GM23338 (cell line): Measurements from ENCODE around the gene PERM1. TPM values are rescaled to one million over a fixed set of nuclear protein-coding genes. Genes with fewer than 3 reads are reported as not detected.

Experiments
- ATAC-seq: fragments of 200-7000 bp; cut with Tn5 transposase; 3 replicates; pipeline ENCODE4 v1.9.1; 2020
- DNase-seq: peaks from one replicate; pipeline ENCODE4 v3.0.0-alpha.2; 2015; ENCODE audit warnings: low spot score
- H2AFZ ChIP-seq: fragments of 200-600 bp; sonication (generic); 2 replicates; pipeline ENCODE4 v1.8.0; 2016; ENCODE audit warnings: antibody characterized with exemption, mild to moderate bottlenecking, moderate library complexity
- H3F3A ChIP-seq: fragments of 200-600 bp; sonication (generic); replicated peaks from 2 replicates; pipeline ENCODE4 v1.8.0; 2017; ENCODE audit warnings: antibody characterized with exemption, mixed run types, low read depth
- H3K27ac ChIP-seq: fragments of 200-600 bp; sonication (generic); 2 replicates; pipeline ENCODE4 v1.6.1; 2016; ENCODE audit warnings: low read depth
- H3K27me3 ChIP-seq: fragments of 200-600 bp; sonication (generic); 2 replicates; pipeline ENCODE4 v1.8.0; 2016; ENCODE audit warnings: mild to moderate bottlenecking, mixed run types, moderate library complexity; ENCODE audit not compliant: insufficient read depth
- H3K36me3 ChIP-seq: fragments of 200-600 bp; sonication (generic); 2 replicates; pipeline ENCODE4 v1.8.0; 2016; ENCODE audit warnings: mild to moderate bottlenecking; ENCODE audit not compliant: insufficient read depth
- H3K4me1 ChIP-seq: fragments of 200-600 bp; sonication (generic); 2 replicates; pipeline ENCODE4 v1.8.0; 2016; ENCODE audit warnings: mild to moderate bottlenecking, moderate library complexity; ENCODE audit not compliant: insufficient read depth
- H3K4me2 ChIP-seq: fragments of 200-600 bp; sonication (generic); 2 replicates; pipeline ENCODE4 v1.7.1; 2017; ENCODE audit warnings: mixed run types
- H3K4me3 ChIP-seq: fragments of 200-600 bp; sonication (generic); 2 replicates; pipeline ENCODE4 v1.6.1; 2016; ENCODE audit warnings: mixed run types
- H3K79me2 ChIP-seq: fragments of 200-600 bp; sonication (generic); replicated peaks from 2 replicates; pipeline ENCODE4 v1.8.0; 2017; ENCODE audit warnings: mild to moderate bottlenecking; ENCODE audit not compliant: insufficient read depth
- H3K9me2 ChIP-seq: fragments of 200-600 bp; sonication (generic); 2 replicates; pipeline ENCODE4 v1.8.0; 2017; ENCODE audit not compliant: insufficient read depth
- H4K20me1 ChIP-seq: fragments of 200-600 bp; sonication (generic); replicated peaks from 2 replicates; pipeline ENCODE4 v1.8.0; 2017; ENCODE audit warnings: mild to moderate bottlenecking; ENCODE audit not compliant: insufficient read depth
- H3K27ac Mint-ChIP-seq: 2 replicates; pipeline ENCODE4 v1.8.0; 2020; ENCODE audit warnings: inconsistent platforms, mild to moderate bottlenecking, moderate library complexity, mixed read lengths
- H3K27me3 Mint-ChIP-seq: 3 replicates; pipeline ENCODE4 v1.8.0; 2022; ENCODE audit warnings: low read depth, mild to moderate bottlenecking, moderate library complexity, mixed read lengths, inconsistent platforms; ENCODE audit not compliant: insufficient read depth, poor library complexity
- H3K36me3 Mint-ChIP-seq: 3 replicates; pipeline ENCODE4 v1.8.0; 2021; ENCODE audit warnings: low read depth, mild to moderate bottlenecking, inconsistent platforms, moderate library complexity, mixed read lengths
- H3K4me1 Mint-ChIP-seq: 3 replicates; pipeline ENCODE4 v1.8.0; 2020; ENCODE audit warnings: mild to moderate bottlenecking, inconsistent platforms, mixed read lengths
- H3K4me3 Mint-ChIP-seq: 3 replicates; pipeline ENCODE4 v1.8.0; 2021; ENCODE audit warnings: moderate library complexity, mild to moderate bottlenecking, inconsistent platforms, mixed read lengths
- H3K9me3 Mint-ChIP-seq: 3 replicates; pipeline ENCODE4 v1.8.0; 2020; ENCODE audit warnings: moderate library complexity, mild to moderate bottlenecking, inconsistent platforms, mixed read lengths
- CREB1 ChIP-seq: fragments of 250-450 bp; sonication (Bioruptor Pico); IDR thresholded peaks from 2 replicates; pipeline ENCODE4 v1.5.0; 2020; ENCODE audit warnings: low read depth, mild to moderate bottlenecking, moderate library complexity
- EZH2 ChIP-seq: fragments of 200-600 bp; sonication (generic); IDR thresholded peaks from one replicate; pipeline ENCODE4 v1.8.0; 2017; ENCODE audit warnings: antibody characterized with exemption, mild to moderate bottlenecking, low read depth; ENCODE audit not compliant: unreplicated experiment
- EZH2phosphoT487 ChIP-seq: fragments of 200-600 bp; sonication (generic); IDR thresholded peaks from one replicate; pipeline ENCODE4 v1.8.1; 2018; ENCODE audit warnings: antibody characterized with exemption; ENCODE audit not compliant: unreplicated experiment
- JUNB ChIP-seq: IDR thresholded peaks from one replicate; pipeline ENCODE4 v1.6.1; 2016; ENCODE audit warnings: antibody characterized with exemption; ENCODE audit not compliant: unreplicated experiment
- NANOG ChIP-seq: IDR thresholded peaks from 2 replicates; pipeline ENCODE4 v1.6.1; 2016; ENCODE audit warnings: antibody characterized with exemption, borderline replicate concordance
- POLR2AphosphoS5 ChIP-seq: IDR thresholded peaks from 2 replicates; pipeline ENCODE4 v1.6.1; 2016; ENCODE audit warnings: antibody characterized with exemption, low read depth
- REST ChIP-seq: IDR thresholded peaks from one replicate; pipeline ENCODE4 v1.6.1; 2018; ENCODE audit warnings: antibody characterized with exemption; ENCODE audit not compliant: unreplicated experiment
- STAT1 ChIP-seq: IDR thresholded peaks from one replicate; pipeline ENCODE4 v1.6.1; 2016; ENCODE audit warnings: antibody characterized with exemption; ENCODE audit not compliant: unreplicated experiment
- ZNF114 ChIP-seq: fragments of 250-450 bp; sonication (Bioruptor Pico); IDR thresholded peaks from 2 replicates; pipeline ENCODE4 v1.5.0; 2020; ENCODE audit warnings: mild to moderate bottlenecking, moderate library complexity
- ZNF331 ChIP-seq: fragments of 250-450 bp; sonication (Bioruptor Pico); IDR thresholded peaks from 2 replicates; pipeline ENCODE4 v1.5.0; 2020; ENCODE audit warnings: low read depth, mild to moderate bottlenecking, moderate library complexity
- polyA plus RNA-seq: library from polyadenylated mRNA; unstranded; fragments of >200 nt; fragmentation: Nextera tagmentation; extraction: Ambion mirVana; gene quantifications from 2 replicates; pipeline ENCODE4 v1.2.1, GENCODE V29; 2016
- total RNA-seq: library from RNA; depleted of rRNA; stranded (reverse); fragments of >200 nt; shearing (Covaris generic); gene quantifications from 2 replicates; pipeline ENCODE4 v1.2.3, GENCODE V29; 2014
- TF ChIP-seq, protein P1 (sequence below): IDR thresholded peaks from 2 replicates; pipeline ENCODE4 v1.6.1; 2016; ENCODE audit warnings: antibody characterized with exemption
- TF ChIP-seq, protein P2 (sequence below): fragments of 250-450 bp; sonication (Bioruptor Pico); IDR thresholded peaks from 2 replicates; pipeline ENCODE4 v1.5.0; 2020; ENCODE audit warnings: mild to moderate bottlenecking, moderate library complexity
- TF ChIP-seq, protein P3 (sequence below), 2 experiments: fragments of 200-600 bp in 1 of 2; sonication (generic) in 1 of 2; conservative IDR thresholded peaks; 2 replicates each; pipeline versions ENCODE4 v1.5.1 to v1.6.1; 2016 to 2017; ENCODE audit warnings: antibody characterized with exemption in 2 of 2, low read depth in 2 of 2, mild to moderate bottlenecking in 2 of 2, moderate library complexity in 1 of 2

Gene PERM1
- total and polyA plus RNA-seq, 2 experiments from 2014 or later = 1.1 TPM; not detected in 1

DNA sequence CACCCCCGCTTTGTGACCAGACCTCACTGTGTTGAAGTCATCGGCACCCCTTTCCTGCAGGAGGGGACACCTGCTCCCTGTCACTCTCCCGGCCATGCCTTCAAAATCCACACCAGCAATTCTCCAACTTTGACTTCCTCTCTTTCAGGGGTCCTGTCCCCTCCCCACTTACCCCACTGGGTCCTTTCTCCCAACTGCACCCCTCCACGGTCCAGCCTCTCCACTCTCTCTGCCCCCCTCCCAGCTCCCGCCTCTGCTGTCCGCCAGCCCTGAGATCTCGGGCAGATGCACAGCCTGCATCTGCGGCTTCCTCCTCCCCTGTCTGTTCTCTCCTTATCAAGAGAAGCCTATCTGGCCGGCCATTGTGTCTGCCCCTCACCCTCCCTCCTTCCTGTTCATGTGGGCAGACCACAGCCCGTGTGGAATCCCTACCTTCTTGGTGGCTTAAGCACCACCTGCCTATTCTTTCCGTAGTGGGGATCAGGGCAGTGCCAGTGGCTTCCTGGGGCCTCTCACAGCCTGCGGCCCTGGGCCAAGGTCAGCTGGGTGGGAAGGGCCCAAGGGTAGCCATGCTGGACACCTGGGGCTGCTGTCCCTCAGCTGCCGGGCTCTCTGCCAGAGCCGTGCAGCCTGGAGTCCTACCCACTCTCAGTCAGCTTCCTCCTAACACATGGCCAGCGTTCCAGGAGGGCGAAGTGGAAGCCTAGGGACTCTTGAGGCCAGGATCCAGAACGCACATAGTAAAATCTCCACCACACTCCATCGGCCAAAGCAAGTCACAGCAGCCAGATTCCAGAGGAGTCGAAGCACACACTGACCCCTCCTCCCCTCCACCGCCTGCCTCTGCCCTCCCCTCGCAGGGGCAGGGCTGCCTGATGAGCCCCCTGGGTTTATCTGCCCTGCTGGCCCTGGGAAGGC is 23.1 kb upstream of the PERM1 start:
- H3K27ac ChIP-seq = no peak overlapping the region

More for the DNA sequence above, 23.1 kb upstream of the PERM1 start:
- Histone ChIP-seq H4K20me1 (no peaks in the 10 kb centered on the region; the same call in 1 of the 2 replicates), H3K4me3 (no peak overlapping the region), H3F3A (peaks cover 4% of the 10 kb centered on the region; the same call in 1 of the 2 replicates), H2AFZ (no peak overlapping the region), H3K36me3 (no peaks in the 10 kb centered on the region), H3K9me2 (no peaks in the 10 kb centered on the region), H3K79me2 (no peaks in the 10 kb centered on the region), H3K4me1 (peaks cover 8% of the 10 kb centered on the region; the same call in 1 of the 2 replicates), H3K27me3 (peaks cover 68% of the 10 kb centered on the region), H3K4me2 (no peak overlapping the region)
- H3K4me1 Mint-ChIP-seq = peaks cover 18% of the 10 kb centered on the region
- TF ChIP-seq, protein P1, sequence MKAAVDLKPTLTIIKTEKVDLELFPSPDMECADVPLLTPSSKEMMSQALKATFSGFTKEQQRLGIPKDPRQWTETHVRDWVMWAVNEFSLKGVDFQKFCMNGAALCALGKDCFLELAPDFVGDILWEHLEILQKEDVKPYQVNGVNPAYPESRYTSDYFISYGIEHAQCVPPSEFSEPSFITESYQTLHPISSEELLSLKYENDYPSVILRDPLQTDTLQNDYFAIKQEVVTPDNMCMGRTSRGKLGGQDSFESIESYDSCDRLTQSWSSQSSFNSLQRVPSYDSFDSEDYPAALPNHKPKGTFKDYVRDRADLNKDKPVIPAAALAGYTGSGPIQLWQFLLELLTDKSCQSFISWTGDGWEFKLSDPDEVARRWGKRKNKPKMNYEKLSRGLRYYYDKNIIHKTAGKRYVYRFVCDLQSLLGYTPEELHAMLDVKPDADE = no peak
- TF ChIP-seq JUNB (no peak), ZNF114 (no peak), CREB1 (CRISPR knock-in tag) (no peak), STAT1 (no peak), NANOG (no peak), EZH2 (no peak), ZNF331 (CRISPR knock-in tag) (no peak), POLR2AphosphoS5 (no peak), REST (no peak), EZH2phosphoT487 (no peak)
- TF ChIP-seq, protein P2, sequence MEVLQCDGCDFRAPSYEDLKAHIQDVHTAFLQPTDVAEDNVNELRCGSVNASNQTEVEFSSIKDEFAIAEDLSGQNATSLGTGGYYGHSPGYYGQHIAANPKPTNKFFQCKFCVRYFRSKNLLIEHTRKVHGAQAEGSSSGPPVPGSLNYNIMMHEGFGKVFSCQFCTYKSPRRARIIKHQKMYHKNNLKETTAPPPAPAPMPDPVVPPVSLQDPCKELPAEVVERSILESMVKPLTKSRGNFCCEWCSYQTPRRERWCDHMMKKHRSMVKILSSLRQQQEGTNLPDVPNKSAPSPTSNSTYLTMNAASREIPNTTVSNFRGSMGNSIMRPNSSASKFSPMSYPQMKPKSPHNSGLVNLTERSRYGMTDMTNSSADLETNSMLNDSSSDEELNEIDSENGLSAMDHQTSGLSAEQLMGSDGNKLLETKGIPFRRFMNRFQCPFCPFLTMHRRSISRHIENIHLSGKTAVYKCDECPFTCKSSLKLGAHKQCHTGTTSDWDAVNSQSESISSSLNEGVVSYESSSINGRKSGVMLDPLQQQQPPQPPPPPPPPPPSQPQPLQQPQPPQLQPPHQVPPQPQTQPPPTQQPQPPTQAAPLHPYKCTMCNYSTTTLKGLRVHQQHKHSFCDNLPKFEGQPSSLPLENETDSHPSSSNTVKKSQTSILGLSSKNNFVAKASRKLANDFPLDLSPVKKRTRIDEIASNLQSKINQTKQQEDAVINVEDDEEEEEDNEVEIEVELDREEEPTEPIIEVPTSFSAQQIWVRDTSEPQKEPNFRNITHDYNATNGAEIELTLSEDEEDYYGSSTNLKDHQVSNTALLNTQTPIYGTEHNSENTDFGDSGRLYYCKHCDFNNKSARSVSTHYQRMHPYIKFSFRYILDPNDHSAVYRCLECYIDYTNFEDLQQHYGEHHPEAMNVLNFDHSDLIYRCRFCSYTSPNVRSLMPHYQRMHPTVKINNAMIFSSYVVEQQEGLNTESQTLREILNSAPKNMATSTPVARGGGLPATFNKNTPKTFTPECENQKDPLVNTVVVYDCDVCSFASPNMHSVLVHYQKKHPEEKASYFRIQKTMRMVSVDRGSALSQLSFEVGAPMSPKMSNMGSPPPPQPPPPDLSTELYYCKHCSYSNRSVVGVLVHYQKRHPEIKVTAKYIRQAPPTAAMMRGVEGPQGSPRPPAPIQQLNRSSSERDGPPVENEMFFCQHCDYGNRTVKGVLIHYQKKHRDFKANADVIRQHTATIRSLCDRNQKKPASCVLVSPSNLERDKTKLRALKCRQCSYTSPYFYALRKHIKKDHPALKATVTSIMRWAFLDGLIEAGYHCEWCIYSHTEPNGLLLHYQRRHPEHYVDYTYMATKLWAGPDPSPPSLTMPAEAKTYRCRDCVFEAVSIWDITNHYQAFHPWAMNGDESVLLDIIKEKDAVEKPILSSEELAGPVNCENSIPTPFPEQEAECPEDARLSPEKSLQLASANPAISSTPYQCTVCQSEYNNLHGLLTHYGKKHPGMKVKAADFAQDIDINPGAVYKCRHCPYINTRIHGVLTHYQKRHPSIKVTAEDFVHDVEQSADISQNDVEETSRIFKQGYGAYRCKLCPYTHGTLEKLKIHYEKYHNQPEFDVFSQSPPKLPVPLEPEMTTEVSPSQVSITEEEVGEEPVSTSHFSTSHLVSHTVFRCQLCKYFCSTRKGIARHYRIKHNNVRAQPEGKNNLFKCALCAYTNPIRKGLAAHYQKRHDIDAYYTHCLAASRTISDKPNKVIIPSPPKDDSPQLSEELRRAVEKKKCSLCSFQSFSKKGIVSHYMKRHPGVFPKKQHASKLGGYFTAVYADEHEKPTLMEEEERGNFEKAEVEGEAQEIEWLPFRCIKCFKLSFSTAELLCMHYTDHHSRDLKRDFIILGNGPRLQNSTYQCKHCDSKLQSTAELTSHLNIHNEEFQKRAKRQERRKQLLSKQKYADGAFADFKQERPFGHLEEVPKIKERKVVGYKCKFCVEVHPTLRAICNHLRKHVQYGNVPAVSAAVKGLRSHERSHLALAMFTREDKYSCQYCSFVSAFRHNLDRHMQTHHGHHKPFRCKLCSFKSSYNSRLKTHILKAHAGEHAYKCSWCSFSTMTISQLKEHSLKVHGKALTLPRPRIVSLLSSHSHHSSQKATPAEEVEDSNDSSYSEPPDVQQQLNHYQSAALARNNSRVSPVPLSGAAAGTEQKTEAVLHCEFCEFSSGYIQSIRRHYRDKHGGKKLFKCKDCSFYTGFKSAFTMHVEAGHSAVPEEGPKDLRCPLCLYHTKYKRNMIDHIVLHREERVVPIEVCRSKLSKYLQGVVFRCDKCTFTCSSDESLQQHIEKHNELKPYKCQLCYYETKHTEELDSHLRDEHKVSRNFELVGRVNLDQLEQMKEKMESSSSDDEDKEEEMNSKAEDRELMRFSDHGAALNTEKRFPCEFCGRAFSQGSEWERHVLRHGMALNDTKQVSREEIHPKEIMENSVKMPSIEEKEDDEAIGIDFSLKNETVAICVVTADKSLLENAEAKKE = no peak
- TF ChIP-seq, protein P3, sequence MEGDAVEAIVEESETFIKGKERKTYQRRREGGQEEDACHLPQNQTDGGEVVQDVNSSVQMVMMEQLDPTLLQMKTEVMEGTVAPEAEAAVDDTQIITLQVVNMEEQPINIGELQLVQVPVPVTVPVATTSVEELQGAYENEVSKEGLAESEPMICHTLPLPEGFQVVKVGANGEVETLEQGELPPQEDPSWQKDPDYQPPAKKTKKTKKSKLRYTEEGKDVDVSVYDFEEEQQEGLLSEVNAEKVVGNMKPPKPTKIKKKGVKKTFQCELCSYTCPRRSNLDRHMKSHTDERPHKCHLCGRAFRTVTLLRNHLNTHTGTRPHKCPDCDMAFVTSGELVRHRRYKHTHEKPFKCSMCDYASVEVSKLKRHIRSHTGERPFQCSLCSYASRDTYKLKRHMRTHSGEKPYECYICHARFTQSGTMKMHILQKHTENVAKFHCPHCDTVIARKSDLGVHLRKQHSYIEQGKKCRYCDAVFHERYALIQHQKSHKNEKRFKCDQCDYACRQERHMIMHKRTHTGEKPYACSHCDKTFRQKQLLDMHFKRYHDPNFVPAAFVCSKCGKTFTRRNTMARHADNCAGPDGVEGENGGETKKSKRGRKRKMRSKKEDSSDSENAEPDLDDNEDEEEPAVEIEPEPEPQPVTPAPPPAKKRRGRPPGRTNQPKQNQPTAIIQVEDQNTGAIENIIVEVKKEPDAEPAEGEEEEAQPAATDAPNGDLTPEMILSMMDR (conservative IDR thresholded peaks at IDR 0.05; ENCODE audit: low read depth in 2 of 2) = no peak
- DNase-seq (no peak), ATAC-seq (peak; percentile 24)
- H3K4me3 Mint-ChIP-seq = peak overlapping the region; percentile 19; the same call in 1 of the 3 replicates
- peaks cover 2% of the 10 kb centered on the region; the same call in 1 of the 3 replicates for H3K9me3 Mint-ChIP-seq
- H3K27ac Mint-ChIP-seq = no peak overlapping the region
- no peaks in the 10 kb centered on the region; the same call in 2 of the 3 replicates for H3K36me3 Mint-ChIP-seq
- H3K27me3 Mint-ChIP-seq = peaks cover 57% of the 10 kb centered on the region
